OCI-LY7 (cell line): ENCODE measurements around the gene ZSWIM3.

Source experiments
- CTCF ChIP-seq: fragments of 200-600 bp; sonication (generic); conservative IDR thresholded peaks from 2 replicates; pipeline ENCODE4 v1.5.1; 2014; ENCODE audit warnings: mild to moderate bottlenecking, antibody characterized with exemption, low read length, moderate library complexity, mixed read lengths
- EZH2phosphoT487 ChIP-seq: fragments of 200-600 bp; sonication (generic); IDR thresholded peaks from 2 replicates; pipeline ENCODE4 v1.6.1; 2018; ENCODE audit warnings: low read depth, borderline replicate concordance, mild to moderate bottlenecking, mixed run types, antibody characterized with exemption, low read length, moderate library complexity, mixed read lengths

GRCh38 chr20:45845452-45845851 lies 12.0 kb upstream of the ZSWIM3 start:
- TF ChIP-seq CTCF (no peak), EZH2phosphoT487 (no peak)
